T47D (cell line): Measurements from ENCODE around the gene SMG6.

Experiments
- DNase-seq, 2 experiments: peaks; one replicate each; pipeline versions ENCODE4 v3.0.0 to v3.0.0-alpha.2; 2011 to 2012; ENCODE audit warnings: low read depth in 1 of 2, low spot score in 1 of 2
- JUND ChIP-seq: IDR thresholded peaks from 2 replicates; pipeline ENCODE4 v1.6.1; 2012; ENCODE audit warnings: low read depth
- in situ Hi-C: cut with HindIII; loops from 2 replicates; pipeline ENCODE4 v1.10.0; 2016; ENCODE audit warnings: low sequenced_read_pairs, low pct_unique_long_range_greater_than_20kb

The SMG6 gene

GRCh38 chr17:2138318-2138717, 165.3 kb downstream of the SMG6 start:
- TF ChIP-seq JUND, result no peak
- in situ Hi-C loops, result no loop called here
- no peak for DNase-seq

DNA sequence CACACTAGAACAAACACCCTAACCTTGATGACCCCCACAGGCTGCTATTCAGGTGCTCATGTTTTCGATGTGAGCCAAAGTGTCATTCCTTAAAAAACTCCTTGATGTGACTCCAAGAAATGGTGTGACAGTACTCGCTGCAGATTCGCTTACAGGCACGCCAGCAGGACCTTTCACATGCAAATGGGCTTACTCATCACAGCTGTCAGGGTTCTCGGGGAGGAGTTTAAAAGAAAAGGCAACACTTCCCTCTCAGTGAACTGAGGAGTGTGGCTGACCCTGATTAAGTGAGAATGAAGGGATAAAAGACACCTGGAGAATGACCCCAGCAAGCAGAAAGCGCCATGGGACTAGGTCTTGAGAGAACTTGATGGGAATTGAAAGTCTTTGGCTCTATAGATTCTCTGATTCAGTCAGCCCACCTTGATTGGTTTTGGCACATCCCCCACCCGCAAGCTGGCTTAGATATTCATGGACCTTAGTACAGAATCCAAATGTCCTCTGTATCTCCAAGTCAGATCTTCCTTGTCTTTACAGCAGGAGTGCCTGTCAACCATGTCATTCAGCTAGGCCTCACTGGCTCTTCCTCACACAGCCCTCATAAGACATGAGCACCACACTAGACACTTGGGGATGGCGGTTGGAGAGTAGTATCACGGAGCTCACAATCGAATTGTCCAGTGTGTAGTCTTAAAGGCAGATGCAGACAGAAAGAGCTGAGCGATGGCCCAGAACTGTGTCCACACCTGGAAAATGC, 166.1 kb downstream of the SMG6 start:
- TF ChIP-seq JUND, result no peak
- DNase-seq, result no peak
- in situ Hi-C loops, result no loop called here

- no peak for TF ChIP-seq JUND
- DNase-seq, result no peak
Observed at GRCh38 chr17:2136241-2136640, 167.3 kb downstream of the SMG6 start.

DNA sequence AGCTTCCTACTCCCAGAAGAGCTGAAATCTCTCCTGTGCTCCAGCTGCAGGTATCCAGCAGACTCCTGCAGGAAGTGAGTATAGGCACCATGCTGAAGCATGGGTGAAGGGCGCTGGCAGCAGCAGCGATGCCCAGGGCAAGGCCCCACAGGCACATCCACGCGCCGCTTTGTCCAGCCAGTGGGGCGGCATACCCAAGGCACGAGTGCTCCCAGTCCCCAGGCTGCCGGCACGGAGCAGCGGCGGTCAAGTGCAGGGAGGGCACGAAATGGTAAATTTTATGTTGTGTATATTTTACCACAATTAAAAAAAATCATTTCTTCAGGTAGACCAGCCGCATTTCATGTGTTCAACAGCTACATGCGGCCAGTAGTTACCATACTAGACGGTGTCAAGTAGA, 175.6 kb downstream of the SMG6 start:
- no peak for DNase-seq
- no peak for TF ChIP-seq JUND
- in situ Hi-C loops, result no loop called here

More at GRCh38 chr17:2136241-2136640, 167.3 kb downstream of the SMG6 start:
- in situ Hi-C loops, result no loop called here

DNA sequence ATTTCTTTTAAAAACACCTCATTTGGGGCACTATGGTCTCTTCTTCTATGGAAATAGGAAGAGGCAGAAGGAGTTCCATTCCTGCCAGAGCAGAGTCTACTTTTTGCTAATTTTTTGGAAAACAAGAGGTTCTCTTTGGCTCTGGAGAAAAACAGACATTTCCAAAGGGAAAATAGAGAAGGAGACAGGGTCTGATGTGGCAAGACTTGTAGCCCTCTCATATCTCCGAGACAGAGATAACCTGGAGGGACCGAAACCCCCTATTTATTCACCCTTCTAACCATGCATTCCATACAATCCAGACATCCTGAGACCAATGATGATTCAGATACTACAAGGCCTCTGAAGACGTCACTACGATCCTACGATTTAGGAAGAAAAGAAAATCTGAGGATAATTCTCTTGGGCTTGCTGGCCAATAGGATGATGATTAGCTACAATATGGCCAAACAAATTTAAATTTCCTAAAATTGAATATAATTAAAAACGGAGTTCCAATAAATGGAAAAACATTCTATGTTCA, 178.5 kb downstream of the SMG6 start:
- TF ChIP-seq JUND, result no peak
- DNase-seq, result no peak
- in situ Hi-C loops, result no loop called here

GRCh38 chr17:2124391-2124790, 179.2 kb downstream of the SMG6 start:
- no peak for TF ChIP-seq JUND
- in situ Hi-C loops, result no loop called here
- DNase-seq, result no peak

- no peak for TF ChIP-seq JUND
- no peak for DNase-seq
- in situ Hi-C loops, result no loop called here
Observed at GRCh38 chr17:2123375-2124251, 180.0 kb downstream of the SMG6 start.

DNA sequence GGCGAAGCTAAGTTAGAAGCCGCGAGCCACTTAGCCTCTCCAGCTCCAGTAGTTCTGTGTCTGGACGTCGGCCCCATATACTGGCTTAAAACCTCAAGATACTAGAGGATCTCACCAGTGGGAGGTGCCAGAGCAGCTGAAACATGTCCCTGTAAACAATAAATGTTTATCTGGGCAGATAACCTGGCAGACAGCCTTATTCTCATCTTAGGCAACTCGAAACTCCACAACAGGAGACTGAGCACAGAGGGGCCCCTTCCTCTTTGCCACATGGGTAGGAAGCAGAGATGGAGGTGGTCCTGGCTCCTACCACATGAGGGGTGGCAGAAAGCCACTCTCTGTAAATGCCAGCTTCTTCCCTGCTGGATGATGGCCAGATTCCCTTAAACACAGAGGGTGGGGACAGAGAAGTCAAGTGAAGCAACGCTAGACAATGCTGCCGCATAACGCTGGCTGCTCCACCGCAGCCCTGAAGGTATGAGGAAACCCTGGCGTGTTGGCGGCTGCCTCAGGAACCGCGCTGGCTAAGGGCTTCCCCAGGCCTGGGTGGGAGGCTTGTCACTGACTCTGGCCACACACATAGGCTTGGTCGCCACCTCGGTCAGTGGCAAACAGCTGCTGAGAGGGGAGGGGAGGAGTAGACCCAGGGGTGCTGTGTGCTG, 180.8 kb downstream of the SMG6 start:
- in situ Hi-C loops, result no loop called here
- DNase-seq, result no peak

GRCh38 chr17:2120586-2121335, 182.8 kb downstream of the SMG6 start:
- in situ Hi-C loops, result no loop called here
- no peak for TF ChIP-seq JUND
- no peak for DNase-seq

More for the DNA sequence above, 180.8 kb downstream of the SMG6 start:
- TF ChIP-seq JUND, result no peak

DNA sequence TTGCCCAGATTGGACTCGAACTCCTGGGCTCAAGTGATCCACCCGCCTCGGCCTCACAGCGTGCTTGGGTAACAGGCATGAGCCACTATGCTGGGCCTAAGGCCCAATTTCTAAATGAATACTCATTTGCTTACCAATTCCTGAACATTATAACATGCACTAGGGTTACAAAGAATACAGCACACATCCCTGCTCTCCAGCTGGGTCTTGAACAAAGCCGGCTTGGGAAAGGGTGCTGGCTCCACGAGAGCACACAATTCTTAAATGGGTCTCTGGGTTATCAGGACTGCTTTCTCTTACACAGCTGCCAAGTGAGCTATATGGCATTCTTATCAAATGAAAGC, 190.3 kb downstream of the SMG6 start:
- in situ Hi-C loops, result no loop called here
- TF ChIP-seq JUND, result no peak

GRCh38 chr17:2111691-2112090, 191.9 kb downstream of the SMG6 start:
- no peak for TF ChIP-seq JUND
- in situ Hi-C loops, result no loop called here
- DNase-seq, result peak; percentile 51 to 90

More for the DNA sequence above, 190.3 kb downstream of the SMG6 start:
- DNase-seq, result no peak

DNA sequence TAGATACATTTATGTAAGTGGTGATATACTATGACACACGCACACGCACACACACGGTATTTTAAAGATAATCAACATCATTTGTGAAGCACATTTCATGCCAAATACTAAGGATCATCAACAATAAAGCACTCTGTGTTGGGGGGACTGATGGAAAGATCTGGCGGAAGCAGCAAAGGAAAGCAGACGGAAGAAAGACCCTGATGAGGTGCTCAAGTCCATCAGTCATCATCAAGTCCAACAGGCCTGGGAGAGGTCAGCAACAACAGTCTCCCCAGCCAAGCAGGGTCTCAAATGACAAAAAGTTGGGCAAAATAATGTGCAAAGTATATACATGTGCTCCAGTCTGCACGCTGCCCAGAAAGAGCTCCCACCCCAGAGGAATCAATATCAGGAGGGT, 193.1 kb downstream of the SMG6 start:
- TF ChIP-seq JUND, result no peak
- DNase-seq, result no peak
- in situ Hi-C loops, result no loop called here
